ENCODE measurements around the gene KCNQ1.

- TF ChIP-seq, protein P1, sequence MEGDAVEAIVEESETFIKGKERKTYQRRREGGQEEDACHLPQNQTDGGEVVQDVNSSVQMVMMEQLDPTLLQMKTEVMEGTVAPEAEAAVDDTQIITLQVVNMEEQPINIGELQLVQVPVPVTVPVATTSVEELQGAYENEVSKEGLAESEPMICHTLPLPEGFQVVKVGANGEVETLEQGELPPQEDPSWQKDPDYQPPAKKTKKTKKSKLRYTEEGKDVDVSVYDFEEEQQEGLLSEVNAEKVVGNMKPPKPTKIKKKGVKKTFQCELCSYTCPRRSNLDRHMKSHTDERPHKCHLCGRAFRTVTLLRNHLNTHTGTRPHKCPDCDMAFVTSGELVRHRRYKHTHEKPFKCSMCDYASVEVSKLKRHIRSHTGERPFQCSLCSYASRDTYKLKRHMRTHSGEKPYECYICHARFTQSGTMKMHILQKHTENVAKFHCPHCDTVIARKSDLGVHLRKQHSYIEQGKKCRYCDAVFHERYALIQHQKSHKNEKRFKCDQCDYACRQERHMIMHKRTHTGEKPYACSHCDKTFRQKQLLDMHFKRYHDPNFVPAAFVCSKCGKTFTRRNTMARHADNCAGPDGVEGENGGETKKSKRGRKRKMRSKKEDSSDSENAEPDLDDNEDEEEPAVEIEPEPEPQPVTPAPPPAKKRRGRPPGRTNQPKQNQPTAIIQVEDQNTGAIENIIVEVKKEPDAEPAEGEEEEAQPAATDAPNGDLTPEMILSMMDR (IDR thresholded peaks at IDR 0.05) = no peak
- TF ChIP-seq POLR2A (IDR thresholded peaks at IDR 0.05) = no peak
- no peak for TF ChIP-seq POLR2AphosphoS5 (IDR thresholded peaks at IDR 0.05; ENCODE audit: insufficient read depth in 1 of 2, low read depth in 1 of 2)
Measured at GRCh38 chr11:2722955-2723354, 278.1 kb downstream of the KCNQ1 start.
